Fibroblast of mammary gland (primary cell): Measurements from ENCODE around the gene SYT6.

Source experiments
- DNase-seq: peaks from one replicate; pipeline ENCODE4 v3.0.0-alpha.2; 2010; ENCODE audit warnings: low read depth
- H3K4me3 ChIP-seq: 2 replicates; pipeline ENCODE4 v1.5.1; 2011; ENCODE audit warnings: low read depth, mild to moderate bottlenecking, low read length, moderate library complexity; ENCODE audit not compliant: control insufficient read depth
- TF ChIP-seq, protein P1 (sequence below): conservative IDR thresholded peaks from 2 replicates; pipeline ENCODE4 v1.5.1; 2011; ENCODE audit warnings: low read depth, low read length, inconsistent platforms; ENCODE audit not compliant: control insufficient read depth, insufficient read depth

Gene SYT6

DNA sequence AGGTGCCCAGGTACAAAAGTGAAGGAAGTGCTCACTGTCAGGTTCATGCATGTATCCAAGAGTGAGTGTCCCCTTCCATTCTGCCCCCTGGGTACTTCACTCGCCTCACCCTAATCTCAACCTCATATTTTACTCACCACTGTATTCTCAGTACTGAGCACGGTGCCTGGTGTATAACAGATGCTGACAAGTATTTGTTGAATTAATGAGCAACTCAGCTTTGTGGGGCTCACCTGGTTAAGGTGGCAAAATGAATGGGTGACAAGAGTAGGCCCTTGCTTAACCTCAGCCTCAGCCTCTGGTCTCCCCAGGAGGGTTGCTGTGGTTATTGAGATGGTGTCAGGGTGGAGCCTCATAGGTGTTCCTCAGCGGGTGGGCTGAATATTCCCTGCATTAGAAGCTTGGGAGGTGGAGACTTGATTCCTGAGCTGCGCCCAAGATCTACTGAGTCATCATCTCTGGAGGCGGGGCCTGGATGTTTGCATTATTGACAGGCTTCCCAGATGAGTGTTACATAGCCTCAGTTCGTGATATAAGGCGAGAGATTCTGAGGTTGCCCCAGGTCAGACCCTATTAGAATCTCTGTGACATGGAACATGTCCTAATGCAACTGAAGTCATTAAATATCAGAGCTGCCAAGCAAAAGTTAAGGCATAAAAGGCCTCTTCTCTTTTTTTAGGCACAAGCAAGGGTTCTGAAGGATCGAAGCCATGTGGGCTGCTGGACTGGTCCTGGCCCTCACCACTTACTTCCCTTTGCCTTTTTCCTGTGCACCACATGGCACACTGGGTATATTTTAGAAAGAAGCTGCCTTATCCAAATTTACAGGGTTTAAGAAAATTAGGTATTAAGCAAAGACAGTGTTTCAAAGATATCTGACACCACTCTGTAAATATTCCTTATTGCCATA, 39.2 kb downstream of the SYT6 start:
- no peak overlapping the region for H3K4me3 ChIP-seq
- DNase-seq = peak; percentile 26
- TF ChIP-seq, protein P1, sequence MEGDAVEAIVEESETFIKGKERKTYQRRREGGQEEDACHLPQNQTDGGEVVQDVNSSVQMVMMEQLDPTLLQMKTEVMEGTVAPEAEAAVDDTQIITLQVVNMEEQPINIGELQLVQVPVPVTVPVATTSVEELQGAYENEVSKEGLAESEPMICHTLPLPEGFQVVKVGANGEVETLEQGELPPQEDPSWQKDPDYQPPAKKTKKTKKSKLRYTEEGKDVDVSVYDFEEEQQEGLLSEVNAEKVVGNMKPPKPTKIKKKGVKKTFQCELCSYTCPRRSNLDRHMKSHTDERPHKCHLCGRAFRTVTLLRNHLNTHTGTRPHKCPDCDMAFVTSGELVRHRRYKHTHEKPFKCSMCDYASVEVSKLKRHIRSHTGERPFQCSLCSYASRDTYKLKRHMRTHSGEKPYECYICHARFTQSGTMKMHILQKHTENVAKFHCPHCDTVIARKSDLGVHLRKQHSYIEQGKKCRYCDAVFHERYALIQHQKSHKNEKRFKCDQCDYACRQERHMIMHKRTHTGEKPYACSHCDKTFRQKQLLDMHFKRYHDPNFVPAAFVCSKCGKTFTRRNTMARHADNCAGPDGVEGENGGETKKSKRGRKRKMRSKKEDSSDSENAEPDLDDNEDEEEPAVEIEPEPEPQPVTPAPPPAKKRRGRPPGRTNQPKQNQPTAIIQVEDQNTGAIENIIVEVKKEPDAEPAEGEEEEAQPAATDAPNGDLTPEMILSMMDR = no peak

DNA sequence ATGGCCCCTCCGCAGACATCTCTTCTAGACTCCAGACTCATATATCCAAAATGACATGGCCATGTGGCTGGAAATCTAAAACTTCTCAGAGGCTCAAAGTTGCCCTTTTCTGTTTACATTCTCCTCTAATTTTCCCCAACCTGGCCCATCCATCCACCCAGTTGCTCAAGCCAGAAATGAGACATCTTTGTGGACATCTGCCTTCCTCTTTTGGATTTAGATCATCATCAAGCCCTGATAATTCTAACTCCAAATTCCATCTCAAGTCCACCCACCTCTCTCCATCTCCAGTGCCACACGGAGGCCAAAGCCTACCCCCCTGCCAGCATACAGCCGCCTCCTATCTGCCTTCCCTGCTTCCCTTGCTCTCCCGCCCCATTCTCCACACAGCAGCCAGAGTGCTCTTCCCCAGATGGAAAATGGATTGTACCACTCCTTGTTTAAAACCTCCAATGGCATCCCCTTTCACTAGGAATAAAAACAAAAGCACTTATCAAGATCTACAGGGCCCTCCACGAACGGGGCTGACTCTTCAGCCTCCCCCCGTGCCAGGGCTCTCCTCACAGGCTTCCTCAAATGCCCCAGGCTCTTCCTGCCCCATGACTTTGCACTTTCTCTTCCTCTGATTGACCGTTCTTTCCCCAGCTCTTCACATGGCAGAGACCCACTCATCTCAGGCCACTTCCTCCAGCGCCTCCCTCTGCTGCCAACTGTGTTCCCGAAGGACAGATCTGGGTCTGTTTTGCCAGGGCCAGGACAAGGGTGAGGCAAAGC, 40.1 kb downstream of the SYT6 start:
- TF ChIP-seq, protein P1 = no peak
- DNase-seq = no peak
- no peak overlapping the region for H3K4me3 ChIP-seq

DNA sequence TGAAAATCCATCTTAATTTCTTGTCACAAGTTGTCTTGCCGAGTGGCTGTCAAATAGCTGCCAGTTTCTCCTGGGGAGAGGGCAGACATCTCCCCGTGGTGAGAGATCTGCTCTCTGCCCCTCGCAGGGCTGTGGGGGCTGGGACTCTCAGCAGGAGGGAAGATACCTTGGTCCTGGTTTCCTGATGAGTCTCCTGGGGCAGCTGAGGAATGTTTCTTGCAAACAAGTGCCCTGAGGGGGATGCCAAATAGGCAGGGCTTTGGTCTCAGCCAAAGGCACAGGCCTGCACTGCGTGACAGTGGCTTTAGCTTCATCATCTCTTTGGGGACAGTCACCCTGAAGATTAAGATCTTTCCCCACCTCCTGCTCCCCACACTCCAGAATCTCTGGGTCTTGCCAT, 40.9 kb downstream of the SYT6 start:
- DNase-seq = no peak
- no peak overlapping the region for H3K4me3 ChIP-seq
- TF ChIP-seq, protein P1 = no peak

DNA sequence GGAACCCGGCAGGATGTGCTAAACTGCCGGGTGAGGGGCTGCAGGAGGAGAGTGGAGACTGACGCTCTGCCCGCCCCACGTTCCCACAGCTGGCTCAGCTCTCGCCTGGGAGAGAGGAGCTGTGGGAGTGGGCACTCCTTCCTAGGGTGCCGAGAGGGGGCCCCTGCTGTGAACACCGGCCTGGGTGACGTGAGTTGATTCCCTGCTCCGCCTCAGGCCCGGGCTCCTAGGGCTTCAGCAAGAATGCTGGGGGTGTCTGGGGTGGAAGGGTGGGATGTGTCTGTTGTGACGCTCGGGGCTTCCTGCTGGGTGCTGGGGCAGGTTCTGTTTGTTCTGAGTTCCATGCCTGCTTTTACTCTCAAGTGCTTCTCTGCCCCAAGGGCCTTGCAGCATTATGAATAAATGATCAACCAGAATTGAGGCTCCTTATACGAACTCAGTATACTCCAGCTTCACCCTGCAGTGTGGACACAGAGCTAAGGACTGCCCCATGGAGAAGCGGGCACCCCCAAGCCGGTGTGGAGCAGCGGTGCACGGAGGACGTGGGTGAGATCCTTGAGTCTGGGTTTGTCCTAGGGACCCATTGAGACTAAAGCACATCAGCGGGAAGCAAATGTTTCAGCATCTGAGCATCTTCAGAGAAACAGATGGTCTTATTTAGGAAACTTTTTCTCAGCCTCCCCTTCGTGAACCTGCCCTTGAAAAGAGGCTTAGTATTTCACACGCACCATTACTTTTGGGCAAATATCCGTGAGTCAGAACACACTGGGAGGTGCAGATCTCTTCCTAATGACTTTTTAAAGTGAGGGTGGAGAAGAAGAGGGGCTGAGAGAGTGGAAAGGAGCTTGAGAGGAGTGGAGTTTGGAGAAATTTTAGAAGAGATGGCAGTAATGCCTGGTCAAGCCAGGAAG, 41.7 kb downstream of the SYT6 start:
- TF ChIP-seq, protein P1 = no peak
- H3K4me3 ChIP-seq = no peak overlapping the region
- DNase-seq = no peak

DNA sequence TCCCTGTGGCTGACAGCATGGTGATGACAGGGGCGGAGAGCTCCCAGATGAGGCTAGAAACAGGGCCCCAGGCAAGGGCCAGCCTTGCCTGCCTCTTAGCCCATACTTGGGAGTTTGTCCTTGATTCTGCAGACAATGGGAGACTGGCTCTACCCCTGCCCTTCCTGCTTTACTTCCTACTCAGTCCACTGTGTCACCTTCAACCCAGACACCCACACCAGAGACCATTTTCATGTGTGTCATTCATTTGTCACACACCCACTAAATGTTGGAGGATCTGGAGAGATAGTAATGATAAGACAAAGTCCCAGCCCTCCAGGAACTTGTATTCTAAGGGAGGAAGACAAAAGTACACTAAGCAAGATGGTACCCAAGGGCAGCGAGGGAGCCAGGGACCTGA, 43.7 kb downstream of the SYT6 start:
- TF ChIP-seq, protein P1 = no peak
- no peak overlapping the region for H3K4me3 ChIP-seq
- no peak for DNase-seq

DNA sequence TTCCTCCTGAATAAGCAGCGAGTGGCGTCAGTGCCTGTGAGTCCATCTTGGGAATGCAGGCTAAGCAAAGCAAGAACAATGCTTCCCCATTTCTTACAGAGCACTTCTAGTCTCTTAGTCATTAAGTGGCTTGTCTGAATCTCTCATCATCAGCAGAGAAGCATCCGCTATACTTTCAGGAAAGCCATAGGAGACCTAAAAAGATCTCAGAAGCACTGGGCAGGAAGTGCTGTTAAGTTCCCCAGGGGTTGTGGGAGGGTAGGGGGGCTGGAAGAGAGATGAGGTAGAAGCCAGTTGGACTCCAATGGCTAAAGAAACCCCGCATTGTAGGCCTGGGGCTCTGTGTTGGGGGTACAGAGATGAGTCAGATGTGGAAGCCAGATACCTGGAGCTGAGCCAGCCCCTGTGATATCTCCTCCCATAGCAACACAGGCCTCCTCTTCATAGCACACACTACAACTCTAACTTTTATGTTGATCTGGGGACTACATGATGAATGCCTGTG, 44.9 kb downstream of the SYT6 start:
- peak; percentile 40 for DNase-seq
- TF ChIP-seq, protein P1 = no peak
- H3K4me3 ChIP-seq = no peak overlapping the region
